PC-3 (cell line): Measurements from ENCODE around the gene POMT1.

Experiments used
- CTCF ChIP-seq: fragments of 300-600 bp; sonication (generic); conservative IDR thresholded peaks from 2 replicates; pipeline ENCODE4 v1.5.1; 2017; ENCODE audit warnings: antibody characterized with exemption, low read depth, mild to moderate bottlenecking, low read length
- EZH2 ChIP-seq: fragments of 300-600 bp; sonication (generic); IDR thresholded peaks from one replicate; pipeline ENCODE4 v1.6.1; 2017; ENCODE audit warnings: antibody characterized with exemption, mild to moderate bottlenecking, low read length; ENCODE audit not compliant: unreplicated experiment

- TF ChIP-seq EZH2 (no peak), CTCF (no peak)
These were observed 5.8 kb upstream of the POMT1 start for GRCh38 chr9:131496844-131497405.
